ENCODE measurements around the gene CACNG8.

Gene CACNG8

DNA sequence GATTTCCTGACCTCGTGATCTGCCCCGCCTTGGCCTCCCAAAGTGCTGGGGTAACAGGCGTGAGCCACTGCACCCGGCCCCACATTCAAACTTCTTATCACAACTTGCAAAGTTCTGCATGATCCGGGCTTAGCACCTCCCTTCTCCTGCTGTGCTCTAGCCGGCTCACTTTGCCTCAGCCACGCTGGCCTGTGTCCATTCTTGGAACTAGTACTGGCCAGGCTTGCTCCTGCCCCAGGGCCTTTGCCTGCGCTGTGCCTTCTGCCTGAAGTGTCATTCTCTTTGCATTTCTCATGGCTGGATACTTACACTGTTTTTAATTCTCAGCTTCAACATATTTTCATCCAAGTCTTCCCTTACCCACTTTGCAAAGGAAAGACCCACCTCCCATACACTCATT, 58.6 kb downstream of the CACNG8 start:
- TF ChIP-seq, protein P1, sequence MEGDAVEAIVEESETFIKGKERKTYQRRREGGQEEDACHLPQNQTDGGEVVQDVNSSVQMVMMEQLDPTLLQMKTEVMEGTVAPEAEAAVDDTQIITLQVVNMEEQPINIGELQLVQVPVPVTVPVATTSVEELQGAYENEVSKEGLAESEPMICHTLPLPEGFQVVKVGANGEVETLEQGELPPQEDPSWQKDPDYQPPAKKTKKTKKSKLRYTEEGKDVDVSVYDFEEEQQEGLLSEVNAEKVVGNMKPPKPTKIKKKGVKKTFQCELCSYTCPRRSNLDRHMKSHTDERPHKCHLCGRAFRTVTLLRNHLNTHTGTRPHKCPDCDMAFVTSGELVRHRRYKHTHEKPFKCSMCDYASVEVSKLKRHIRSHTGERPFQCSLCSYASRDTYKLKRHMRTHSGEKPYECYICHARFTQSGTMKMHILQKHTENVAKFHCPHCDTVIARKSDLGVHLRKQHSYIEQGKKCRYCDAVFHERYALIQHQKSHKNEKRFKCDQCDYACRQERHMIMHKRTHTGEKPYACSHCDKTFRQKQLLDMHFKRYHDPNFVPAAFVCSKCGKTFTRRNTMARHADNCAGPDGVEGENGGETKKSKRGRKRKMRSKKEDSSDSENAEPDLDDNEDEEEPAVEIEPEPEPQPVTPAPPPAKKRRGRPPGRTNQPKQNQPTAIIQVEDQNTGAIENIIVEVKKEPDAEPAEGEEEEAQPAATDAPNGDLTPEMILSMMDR (IDR thresholded peaks at IDR 0.05; ENCODE audit: low read length) = no peak
- TF ChIP-seq EZH2 (IDR thresholded peaks at IDR 0.05; ENCODE audit: borderline replicate concordance, low read length) = no peak
- Histone ChIP-seq H2AFZ (ENCODE audit: low read length) (no peak overlapping the region), H3K9ac (ENCODE audit: low read length) (no peak overlapping the region), H3K79me2 (ENCODE audit: insufficient read depth, low read length) (no peaks in the 10 kb centered on the region), H3K4me2 (ENCODE audit: low read length) (no peak overlapping the region), H4K20me1 (ENCODE audit: insufficient read depth, low read length) (no peaks in the 10 kb centered on the region), H3K9me2 (ENCODE audit: low read depth, low read length) (no peaks in the 10 kb centered on the region), H3K36me3 (ENCODE audit: insufficient read depth, low read length) (no peaks in the 10 kb centered on the region), H3K27ac (ENCODE audit: low read depth, low read length, poor library complexity, severe bottlenecking) (no peak overlapping the region), H3K4me1 (ENCODE audit: insufficient read depth, low read length, severe bottlenecking) (no peaks in the 10 kb centered on the region), H3K9me3 (ENCODE audit: low read length) (no peaks in the 10 kb centered on the region), H3K27me3 (ENCODE audit: insufficient read depth, low read length) (no peaks in the 10 kb centered on the region), H3F3A (ENCODE audit: insufficient read depth, low read length) (no peaks in the 10 kb centered on the region), H3K4me3 (ENCODE audit: low read depth, low read length, poor library complexity, severe bottlenecking) (no peak overlapping the region)

DNA sequence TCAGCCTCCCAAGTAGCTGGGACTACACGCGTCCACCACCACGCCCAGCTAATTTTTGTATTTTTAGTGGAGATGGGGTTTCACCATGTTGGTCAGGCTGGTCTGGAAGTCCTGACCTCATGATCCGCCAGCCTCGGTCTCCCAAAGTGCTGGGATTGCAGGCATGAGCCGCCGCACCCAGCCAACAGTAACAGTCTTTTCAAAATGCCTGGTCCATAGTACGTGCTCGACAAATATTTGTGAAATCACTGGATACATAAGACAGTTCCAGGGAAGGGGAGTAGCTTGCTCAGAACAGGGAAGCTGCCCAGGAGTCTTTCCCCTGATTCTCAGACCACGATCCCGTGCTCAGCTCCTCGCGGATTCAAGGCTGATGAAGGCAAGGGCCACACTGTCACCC, 59.2 kb downstream of the CACNG8 start:
- no peak overlapping the region for H3K4me3 ChIP-seq (ENCODE audit: low read depth, low read length, poor library complexity, severe bottlenecking)
- no peaks in the 10 kb centered on the region for H3K79me2 ChIP-seq (ENCODE audit: insufficient read depth, low read length)
- H3K4me1 ChIP-seq (ENCODE audit: insufficient read depth, low read length, severe bottlenecking) = no peaks in the 10 kb centered on the region
- H3F3A ChIP-seq (ENCODE audit: insufficient read depth, low read length) = no peaks in the 10 kb centered on the region
- no peaks in the 10 kb centered on the region for H3K36me3 ChIP-seq (ENCODE audit: insufficient read depth, low read length)
- H3K27me3 ChIP-seq (ENCODE audit: insufficient read depth, low read length) = no peaks in the 10 kb centered on the region
- no peak overlapping the region for H3K4me2 ChIP-seq (ENCODE audit: low read length)
- no peak overlapping the region for H2AFZ ChIP-seq (ENCODE audit: low read length)
- no peaks in the 10 kb centered on the region for H3K9me3 ChIP-seq (ENCODE audit: low read length)
- no peak overlapping the region for H3K9ac ChIP-seq (ENCODE audit: low read length)
- TF ChIP-seq EZH2 (IDR thresholded peaks at IDR 0.05; ENCODE audit: borderline replicate concordance, low read length) = no peak
- TF ChIP-seq, protein P1 (IDR thresholded peaks at IDR 0.05; ENCODE audit: low read length) = no peak
- H3K27ac ChIP-seq (ENCODE audit: low read depth, low read length, poor library complexity, severe bottlenecking) = no peak overlapping the region
- no peaks in the 10 kb centered on the region for H4K20me1 ChIP-seq (ENCODE audit: insufficient read depth, low read length)
- no peaks in the 10 kb centered on the region for H3K9me2 ChIP-seq (ENCODE audit: low read depth, low read length)

DNA sequence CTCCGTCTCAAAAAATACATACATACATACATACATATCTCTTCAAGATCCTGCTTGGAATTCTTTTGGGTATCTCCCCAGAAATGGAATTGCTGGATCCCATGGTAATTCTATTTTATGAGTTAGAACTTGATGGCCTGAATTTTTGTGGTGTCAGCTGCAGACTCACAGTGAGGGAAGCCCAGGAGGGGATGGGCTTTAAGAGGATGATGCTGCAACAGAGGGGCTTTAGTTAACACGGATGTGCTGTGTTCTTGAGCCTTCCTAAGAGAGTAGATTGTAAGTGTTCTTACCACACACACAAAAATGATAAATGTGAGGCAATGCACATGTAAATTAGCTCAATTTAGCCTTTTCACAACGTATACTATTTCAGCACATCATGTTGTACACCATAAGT, 60.5 kb downstream of the CACNG8 start:
- Histone ChIP-seq H3K4me3 (ENCODE audit: low read depth, low read length, poor library complexity, severe bottlenecking) (no peak overlapping the region), H3K27ac (ENCODE audit: low read depth, low read length, poor library complexity, severe bottlenecking) (no peak overlapping the region), H3K79me2 (ENCODE audit: insufficient read depth, low read length) (no peaks in the 10 kb centered on the region), H3K9me3 (ENCODE audit: low read length) (no peaks in the 10 kb centered on the region), H3K4me1 (ENCODE audit: insufficient read depth, low read length, severe bottlenecking) (no peaks in the 10 kb centered on the region), H3F3A (ENCODE audit: insufficient read depth, low read length) (no peaks in the 10 kb centered on the region), H3K4me2 (ENCODE audit: low read length) (no peak overlapping the region), H3K36me3 (ENCODE audit: insufficient read depth, low read length) (no peaks in the 10 kb centered on the region), H3K9ac (ENCODE audit: low read length) (no peak overlapping the region), H3K27me3 (ENCODE audit: insufficient read depth, low read length) (no peaks in the 10 kb centered on the region), H3K9me2 (ENCODE audit: low read depth, low read length) (no peaks in the 10 kb centered on the region), H4K20me1 (ENCODE audit: insufficient read depth, low read length) (no peaks in the 10 kb centered on the region), H2AFZ (ENCODE audit: low read length) (no peak overlapping the region)
- no peak for TF ChIP-seq EZH2 (IDR thresholded peaks at IDR 0.05; ENCODE audit: borderline replicate concordance, low read length)
- TF ChIP-seq, protein P1 (IDR thresholded peaks at IDR 0.05; ENCODE audit: low read length) = no peak

Data from OCI-LY1 (cell line).